ENCODE results near the gene SLC22A8. TPM values are rescaled to one million over a fixed set of nuclear protein-coding genes. Genes with fewer than 3 reads are reported as not detected.

The SLC22A8 gene
- total RNA-seq, 1 donor from 2014 or later = not detected

- H3K4me3 ChIP-seq (ENCODE audit: low read depth, low read length) = no peak overlapping the region
- no peaks in the 10 kb centered on the region for H3K27me3 ChIP-seq (ENCODE audit: control insufficient read depth, insufficient read depth, low read length)
- H3K36me3 ChIP-seq (ENCODE audit: control insufficient read depth, insufficient read depth, low read length) = no peaks in the 10 kb centered on the region
- peak; percentile 8 for DNase-seq (ENCODE audit: low read depth)
- peak; percentile 80 for FAIRE-seq
- TF ChIP-seq CTCF (IDR thresholded peaks at IDR 0.05; ENCODE audit: insufficient read depth, low read length, severe bottlenecking) = peak; percentile 64
Measured at GRCh38 chr11:62974848-62975522, 40.7 kb downstream of the SLC22A8 start.

- Histone ChIP-seq H3K27me3 (ENCODE audit: control insufficient read depth, insufficient read depth, low read length) (no peaks in the 10 kb centered on the region), H3K36me3 (ENCODE audit: control insufficient read depth, insufficient read depth, low read length) (no peaks in the 10 kb centered on the region), H3K4me3 (ENCODE audit: low read depth, low read length) (no peak overlapping the region)
- FAIRE-seq (no peak), DNase-seq (ENCODE audit: low read depth) (no peak)
- no peak for TF ChIP-seq CTCF (IDR thresholded peaks at IDR 0.05; ENCODE audit: insufficient read depth, low read length, severe bottlenecking)
Measured at GRCh38 chr11:62965574-62965973, 50.1 kb downstream of the SLC22A8 start.

GRCh38 chr11:62962391-62962790 lies 53.2 kb downstream of the SLC22A8 start:
- no peak for DNase-seq (ENCODE audit: low read depth)
- no peak overlapping the region for H3K4me3 ChIP-seq (ENCODE audit: low read depth, low read length)
- H3K27me3 ChIP-seq (ENCODE audit: control insufficient read depth, insufficient read depth, low read length) = no peaks in the 10 kb centered on the region
- no peaks in the 10 kb centered on the region for H3K36me3 ChIP-seq (ENCODE audit: control insufficient read depth, insufficient read depth, low read length)
- TF ChIP-seq CTCF (IDR thresholded peaks at IDR 0.05; ENCODE audit: insufficient read depth, low read length, severe bottlenecking) = no peak
- no peak for FAIRE-seq

GRCh38 chr11:62961017-62961570 lies 54.5 kb downstream of the SLC22A8 start:
- no peak for TF ChIP-seq CTCF (IDR thresholded peaks at IDR 0.05; ENCODE audit: insufficient read depth, low read length, severe bottlenecking)
- no peaks in the 10 kb centered on the region for H3K36me3 ChIP-seq (ENCODE audit: control insufficient read depth, insufficient read depth, low read length)
- no peak overlapping the region for H3K4me3 ChIP-seq (ENCODE audit: low read depth, low read length)
- DNase-seq (ENCODE audit: low read depth) = no peak
- no peaks in the 10 kb centered on the region for H3K27me3 ChIP-seq (ENCODE audit: control insufficient read depth, insufficient read depth, low read length)
- FAIRE-seq = no peak

GRCh38 chr11:62959422-62959980 lies 56.1 kb downstream of the SLC22A8 start:
- Histone ChIP-seq H3K4me3 (ENCODE audit: low read depth, low read length) (no peak overlapping the region), H3K27me3 (ENCODE audit: control insufficient read depth, insufficient read depth, low read length) (no peaks in the 10 kb centered on the region), H3K36me3 (ENCODE audit: control insufficient read depth, insufficient read depth, low read length) (no peaks in the 10 kb centered on the region)
- no peak for TF ChIP-seq CTCF (IDR thresholded peaks at IDR 0.05; ENCODE audit: insufficient read depth, low read length, severe bottlenecking)
- DNase-seq (ENCODE audit: low read depth) (no peak), FAIRE-seq (peak; percentile 18)

Data from bronchial epithelial cell (primary cell).